KMS-11 (cell line): Measurements from ENCODE around the gene MTUS2.

Experiments
- H2AFZ ChIP-seq: fragments of 200-600 bp; sonication (generic); 2 replicates; pipeline ENCODE4 v1.6.1; 2016; ENCODE audit warnings: antibody characterized with exemption, mixed run types, low read depth
- H3K27ac ChIP-seq: fragments of 200-600 bp; sonication (generic); 2 replicates; pipeline ENCODE4 v1.6.1; 2016; ENCODE audit warnings: mild to moderate bottlenecking, mixed run types
- H3K27me3 ChIP-seq: fragments of 200-600 bp; sonication (generic); 2 replicates; pipeline ENCODE4 v1.6.1; 2017; ENCODE audit warnings: mild to moderate bottlenecking, low read depth, mixed run types, moderate library complexity; ENCODE audit not compliant: insufficient read depth
- H3K36me3 ChIP-seq: fragments of 200-600 bp; sonication (generic); 2 replicates; pipeline ENCODE4 v1.6.1; 2017; ENCODE audit warnings: mild to moderate bottlenecking, mixed run types; ENCODE audit not compliant: insufficient read depth
- H3K4me1 ChIP-seq: fragments of 200-600 bp; sonication (generic); 2 replicates; pipeline ENCODE4 v1.6.1; 2016; ENCODE audit warnings: mild to moderate bottlenecking, low read depth, mixed run types; ENCODE audit not compliant: poor library complexity, severe bottlenecking
- H3K4me2 ChIP-seq: fragments of 200-600 bp; sonication (generic); 2 replicates; pipeline ENCODE4 v1.7.0; 2016; ENCODE audit warnings: mild to moderate bottlenecking, mixed run types
- H3K4me3 ChIP-seq: fragments of 200-600 bp; sonication (generic); IDR thresholded peaks from 2 replicates; pipeline ENCODE4 v1.6.1; 2017; ENCODE audit warnings: low read depth, low read length, mixed read lengths; ENCODE audit not compliant: insufficient read depth
- H3K79me2 ChIP-seq: fragments of 200-600 bp; sonication (generic); 2 replicates; pipeline ENCODE4 v1.6.1; 2016; ENCODE audit warnings: low read depth, mixed run types; ENCODE audit not compliant: insufficient read depth
- H3K9ac ChIP-seq: fragments of 200-600 bp; sonication (generic); 2 replicates; pipeline ENCODE4 v1.6.1; 2016; ENCODE audit warnings: mild to moderate bottlenecking, mixed run types
- H4K20me1 ChIP-seq: fragments of 200-600 bp; sonication (generic); 2 replicates; pipeline ENCODE4 v1.6.1; 2016; ENCODE audit warnings: mild to moderate bottlenecking, mixed run types; ENCODE audit not compliant: insufficient read depth
- TF ChIP-seq, protein P1 (sequence below): fragments of 200-600 bp; sonication (generic); conservative IDR thresholded peaks from 2 replicates; pipeline ENCODE4 v1.6.1; 2017; ENCODE audit warnings: low read depth, mild to moderate bottlenecking, antibody characterized with exemption, low read length, moderate library complexity, mixed read lengths

MTUS2 gene

DNA sequence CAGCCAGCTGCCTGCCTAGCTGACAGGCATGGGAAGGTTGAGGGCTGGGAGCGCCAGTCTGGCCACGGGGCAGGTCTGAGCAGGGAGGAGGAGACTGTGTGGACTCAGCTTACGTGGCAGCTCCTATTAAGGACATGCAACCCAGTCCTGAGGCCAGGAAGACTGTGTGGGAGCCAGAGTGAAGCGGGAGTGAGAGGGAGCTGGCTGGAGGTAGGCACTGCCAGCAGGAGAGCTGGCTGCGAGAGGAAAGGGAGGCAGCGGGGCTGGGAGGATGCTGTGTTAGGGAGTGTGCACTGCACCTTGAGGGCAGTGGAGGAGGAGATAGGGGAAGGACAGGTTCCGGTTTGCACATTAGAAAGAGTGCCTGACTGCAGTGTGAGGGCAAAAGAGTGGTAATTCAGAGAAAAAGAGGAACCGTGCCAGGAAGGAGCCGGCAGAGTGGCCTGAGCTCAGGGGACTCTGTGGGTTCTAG, 676.1 kb downstream of the MTUS2 start:
- Histone ChIP-seq H3K27me3 (no peaks in the 10 kb centered on the region), H3K79me2 (no peaks in the 10 kb centered on the region), H4K20me1 (no peaks in the 10 kb centered on the region), H3K36me3 (no peaks in the 10 kb centered on the region), H3K9ac (no peak overlapping the region), H3K4me1 (no peaks in the 10 kb centered on the region), H3K27ac (no peak overlapping the region), H3K4me3 (no peak overlapping the region), H2AFZ (no peak overlapping the region), H3K4me2 (no peak overlapping the region)
- TF ChIP-seq, protein P1, sequence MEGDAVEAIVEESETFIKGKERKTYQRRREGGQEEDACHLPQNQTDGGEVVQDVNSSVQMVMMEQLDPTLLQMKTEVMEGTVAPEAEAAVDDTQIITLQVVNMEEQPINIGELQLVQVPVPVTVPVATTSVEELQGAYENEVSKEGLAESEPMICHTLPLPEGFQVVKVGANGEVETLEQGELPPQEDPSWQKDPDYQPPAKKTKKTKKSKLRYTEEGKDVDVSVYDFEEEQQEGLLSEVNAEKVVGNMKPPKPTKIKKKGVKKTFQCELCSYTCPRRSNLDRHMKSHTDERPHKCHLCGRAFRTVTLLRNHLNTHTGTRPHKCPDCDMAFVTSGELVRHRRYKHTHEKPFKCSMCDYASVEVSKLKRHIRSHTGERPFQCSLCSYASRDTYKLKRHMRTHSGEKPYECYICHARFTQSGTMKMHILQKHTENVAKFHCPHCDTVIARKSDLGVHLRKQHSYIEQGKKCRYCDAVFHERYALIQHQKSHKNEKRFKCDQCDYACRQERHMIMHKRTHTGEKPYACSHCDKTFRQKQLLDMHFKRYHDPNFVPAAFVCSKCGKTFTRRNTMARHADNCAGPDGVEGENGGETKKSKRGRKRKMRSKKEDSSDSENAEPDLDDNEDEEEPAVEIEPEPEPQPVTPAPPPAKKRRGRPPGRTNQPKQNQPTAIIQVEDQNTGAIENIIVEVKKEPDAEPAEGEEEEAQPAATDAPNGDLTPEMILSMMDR: no peak

DNA sequence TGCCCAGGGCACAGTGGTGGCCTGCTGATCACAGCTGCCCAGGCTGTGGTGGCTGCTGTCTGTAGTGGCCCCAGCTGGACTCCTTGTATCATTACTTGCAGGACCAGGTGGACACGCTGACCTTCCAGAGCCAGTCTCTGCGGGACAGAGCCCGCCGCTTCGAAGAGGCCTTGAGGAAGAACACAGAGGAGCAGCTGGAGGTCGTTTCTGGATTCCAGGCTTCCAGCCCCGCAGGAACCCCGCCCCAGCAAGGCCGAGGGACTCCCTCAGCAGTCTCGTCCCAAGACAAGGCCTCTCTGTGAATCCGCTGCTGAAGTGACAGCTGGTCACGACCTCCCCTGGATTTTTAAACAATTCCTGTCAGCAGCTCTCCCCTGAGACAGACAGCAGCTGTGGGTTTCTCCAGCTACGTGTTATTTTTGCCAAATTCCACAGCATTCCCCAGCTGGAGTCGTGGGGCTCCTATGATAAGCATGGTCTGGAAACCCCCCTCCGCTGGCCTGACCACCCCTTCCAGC, 677.1 kb downstream of the MTUS2 start:
- TF ChIP-seq, protein P1: no peak
- H3K9ac ChIP-seq: no peak overlapping the region
- H4K20me1 ChIP-seq: no peaks in the 10 kb centered on the region
- no peaks in the 10 kb centered on the region for H3K4me1 ChIP-seq
- no peak overlapping the region for H2AFZ ChIP-seq
- H3K4me2 ChIP-seq: no peak overlapping the region
- H3K79me2 ChIP-seq: no peaks in the 10 kb centered on the region
- no peaks in the 10 kb centered on the region for H3K36me3 ChIP-seq
- H3K27ac ChIP-seq: no peak overlapping the region
- no peaks in the 10 kb centered on the region for H3K27me3 ChIP-seq
- H3K4me3 ChIP-seq: no peak overlapping the region

DNA sequence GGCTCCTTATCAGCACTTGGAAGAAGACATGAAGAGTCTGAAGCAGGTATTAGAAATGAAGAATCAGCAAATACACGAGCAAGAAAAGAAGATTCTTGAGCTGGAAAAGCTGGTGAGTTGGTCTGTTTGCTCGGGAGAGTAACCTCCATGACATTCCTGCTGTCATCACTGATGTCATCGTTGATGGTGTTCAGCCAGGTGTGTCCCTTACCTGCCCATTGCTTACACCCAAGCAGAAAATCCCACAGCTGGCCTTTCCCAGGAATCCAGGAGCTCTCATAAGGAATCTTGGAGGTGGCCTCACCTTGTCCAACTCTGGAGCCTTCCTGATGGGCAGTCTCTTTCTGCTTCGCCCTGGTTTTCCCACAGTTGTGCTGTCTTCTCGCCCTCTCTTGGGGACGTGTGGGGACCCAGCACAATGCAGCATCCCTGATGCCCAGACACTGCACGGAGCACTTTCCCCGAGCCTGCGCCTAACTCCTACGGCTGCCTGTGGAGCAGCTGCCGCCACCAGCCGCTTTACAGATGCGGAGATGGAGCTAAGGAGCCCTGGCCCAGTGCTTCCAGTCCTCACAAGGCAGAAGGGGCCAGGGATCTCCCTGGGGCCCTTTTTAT, 678.4 kb downstream of the MTUS2 start:
- TF ChIP-seq, protein P1: no peak
- H3K4me3 ChIP-seq: no peak overlapping the region

DNA sequence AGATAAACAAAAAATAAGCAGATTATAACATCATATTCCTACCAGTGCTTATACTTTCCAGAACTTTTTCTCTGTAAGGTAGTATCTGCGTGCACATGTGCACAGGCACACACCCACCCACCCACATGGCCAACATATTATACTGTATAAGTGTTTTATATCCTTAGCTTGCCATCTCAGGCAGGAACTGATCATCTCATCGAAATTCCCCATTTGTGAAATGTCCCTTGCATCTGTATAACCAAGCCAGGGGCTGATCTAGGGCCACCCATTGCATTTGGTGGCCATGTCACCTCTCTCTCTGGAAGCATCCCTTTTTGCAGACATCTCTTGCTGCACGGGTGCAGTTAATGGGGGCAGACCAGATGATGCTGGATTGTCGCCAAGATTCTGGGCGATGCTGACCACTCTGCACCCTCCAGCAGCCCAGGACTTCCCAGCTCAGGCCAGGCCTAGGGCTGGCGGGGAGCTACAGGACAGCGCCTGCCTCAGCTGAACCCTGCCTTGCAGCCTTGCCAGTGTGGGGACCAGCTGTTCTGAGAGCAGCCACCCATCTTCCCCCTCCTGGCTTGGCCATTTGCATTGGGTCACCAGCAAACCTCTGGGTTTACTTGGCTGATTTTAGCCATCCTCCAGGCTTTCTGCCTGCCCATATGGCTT, 679.5 kb downstream of the MTUS2 start:
- H3K4me3 ChIP-seq: no peak overlapping the region
- no peak overlapping the region for H3K4me2 ChIP-seq
- no peaks in the 10 kb centered on the region for H3K27me3 ChIP-seq
- TF ChIP-seq, protein P1: no peak
- H2AFZ ChIP-seq: no peak overlapping the region
- H3K79me2 ChIP-seq: no peaks in the 10 kb centered on the region
- no peaks in the 10 kb centered on the region for H4K20me1 ChIP-seq
- H3K4me1 ChIP-seq: no peaks in the 10 kb centered on the region
- H3K9ac ChIP-seq: no peak overlapping the region
- H3K36me3 ChIP-seq: no peaks in the 10 kb centered on the region
- no peak overlapping the region for H3K27ac ChIP-seq

More for the DNA sequence above, 678.4 kb downstream of the MTUS2 start:
- Histone ChIP-seq H4K20me1 (no peaks in the 10 kb centered on the region), H3K27ac (no peak overlapping the region), H3K9ac (no peak overlapping the region), H3K36me3 (no peaks in the 10 kb centered on the region), H3K4me2 (no peak overlapping the region), H3K27me3 (no peaks in the 10 kb centered on the region), H3K4me1 (no peaks in the 10 kb centered on the region), H2AFZ (no peak overlapping the region), H3K79me2 (no peaks in the 10 kb centered on the region)
